Measurements from ENCODE around the gene LRRC27. TPM values are rescaled to one million over a fixed set of nuclear protein-coding genes. Genes with fewer than 3 reads are reported as not detected.

Gene LRRC27
- total and polyA plus RNA-seq, 2 of the 4 experiments (the other 2 are of a cell fraction): 3.8 to 5.3 TPM

DNA sequence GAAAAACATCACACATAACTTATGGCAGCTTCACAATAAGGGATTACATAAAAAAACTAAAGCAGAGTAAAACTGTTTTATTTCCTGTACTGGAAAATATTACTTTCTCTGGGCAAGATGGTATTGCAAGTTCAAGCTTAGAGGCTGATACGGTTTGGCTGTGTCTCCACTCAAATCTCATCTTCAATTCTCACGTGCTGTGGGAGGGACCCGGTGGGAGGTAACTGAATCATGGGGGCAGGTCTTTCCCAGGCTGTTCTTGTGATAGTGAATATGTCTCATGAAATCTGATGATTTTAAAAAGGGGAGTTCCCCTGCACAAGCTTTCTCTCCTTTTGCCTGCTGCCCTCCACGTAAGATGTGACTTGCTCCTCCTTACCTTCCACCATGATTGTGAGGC is 5.1 kb upstream of the LRRC27 start:
- Histone ChIP-seq H3K4me1 (ENCODE audit: control insufficient read depth, insufficient read depth, low read length) (peaks cover 11% of the 10 kb centered on the region), H4K8ac (ENCODE audit: low read depth in 2 of 2, low read length in 2 of 2) (no peak overlapping the region), H3K27ac (ENCODE audit: insufficient read depth, low read length) (no peak overlapping the region), H3K36me3 (ENCODE audit: control insufficient read depth, insufficient read depth, low read length) (peaks cover 10% of the 10 kb centered on the region; the same call in 1 of the 2 replicates), H2AK9ac (replicated peaks; ENCODE audit: low read depth, low read length, poor library complexity) (no peak overlapping the region), H2AK5ac (ENCODE audit: low read depth, low read length) (no peak overlapping the region), H3K4me3 (ENCODE audit: insufficient read depth, low read depth, low read length) (no peak overlapping the region), H3K79me1 (ENCODE audit: low read depth in 1 of 2, low read length in 2 of 2) (peaks cover 16 to 72% of the 10 kb centered on the region in 2 experiments), H2BK20ac (ENCODE audit: low read depth, low read length) (no peak overlapping the region), H3K9me1 (ENCODE audit: insufficient read depth, low read length) (peaks cover 14% of the 10 kb centered on the region), H4K5ac (ENCODE audit: low read depth, low read length) (no peak overlapping the region), H2BK15ac (ENCODE audit: low read depth, low read length) (no peak overlapping the region), H2BK120ac (ENCODE audit: low read depth, low read length) (no peak overlapping the region), H3K27me3 (ENCODE audit: control insufficient read depth, insufficient read depth, low read length) (no peaks in the 10 kb centered on the region), H3K9ac (ENCODE audit: low read depth, low read length) (no peak overlapping the region), H3K4ac (ENCODE audit: low read depth, low read length) (no peak overlapping the region), H2BK5ac (ENCODE audit: low read depth, low read length, poor library complexity, severe bottlenecking) (no peak overlapping the region), H3K56ac (ENCODE audit: extremely low read depth, insufficient read depth, low read length) (no peak overlapping the region), H4K20me1 (ENCODE audit: insufficient read depth, low read length) (0 out of 2 replicates have a peak, but pooled peaks cover 3% of the 10 kb centered on the region), H2AFZ (replicated peaks; ENCODE audit: low read length, poor library complexity) (no peak overlapping the region), H3K14ac (replicated peaks; ENCODE audit: low read depth, low read length) (no peak overlapping the region), H3K18ac (ENCODE audit: low read depth, low read length) (no peak overlapping the region), H3K23ac (ENCODE audit: low read depth, low read length) (no peak overlapping the region), H3K9me3 (ENCODE audit: control insufficient read depth, insufficient read depth, low read length) (no peaks in the 10 kb centered on the region), H3K4me2 (ENCODE audit: low read depth, low read length) (no peak overlapping the region), H4K91ac (ENCODE audit: insufficient read depth, low read depth, low read length) (no peak overlapping the region)
- no CpG with 5 or more reads among the region's 4 CpGs for WGBS, 2 experiments (ENCODE audit: extremely low coverage in 2 of 2, insufficient read length in 1 of 2)
- BruUV-seq (replicated peaks): no TSS peak
- intact Hi-C loops (cut with micrococcal nuclease): no loop called here
- ChIA-PET POLR2A (ENCODE audit: unreplicated experiment) (no interaction called here), CTCF (interaction anchor here (0.7 kb wide), 1 partner anchor 73 kb away, joined by 4 read pairs; no protein-coding TSS in a partner anchor)
- no peak for TF ChIP-seq RAD21 (IDR thresholded peaks at IDR 0.05; ENCODE audit: low read length)
- in situ Hi-C loops (cut with MboI; ENCODE audit: low sequenced_read_pairs): no loop called here
- no peak for DNase-seq
- no peak for ATAC-seq (ENCODE audit: low read depth)
- dilution Hi-C loops (cut with HindIII; ENCODE audit: low sequenced_read_pairs, unreplicated experiment): loop anchor here (25.0 kb wide), 1 partner anchor 90 kb away; no protein-coding TSS in a partner anchor
